AG09309 (cell line): ENCODE measurements around the gene CORO7.

Experiments
- DNase-seq: peaks from one replicate; pipeline ENCODE4 v3.0.0-alpha.2; 2010; ENCODE audit warnings: low read depth
- H3K4me3 ChIP-seq: 2 replicates; pipeline ENCODE4 v1.5.1; 2011; ENCODE audit warnings: mild to moderate bottlenecking, low read depth, low read length, moderate library complexity; ENCODE audit not compliant: control insufficient read depth
- TF ChIP-seq, protein P1 (sequence below): IDR thresholded peaks from 2 replicates; pipeline ENCODE4 v1.5.1; 2011; ENCODE audit warnings: mild to moderate bottlenecking, low read depth, low read length, inconsistent platforms; ENCODE audit not compliant: insufficient read depth, control insufficient read depth; ENCODE audit errors: missing control alignments

Gene CORO7

DNA sequence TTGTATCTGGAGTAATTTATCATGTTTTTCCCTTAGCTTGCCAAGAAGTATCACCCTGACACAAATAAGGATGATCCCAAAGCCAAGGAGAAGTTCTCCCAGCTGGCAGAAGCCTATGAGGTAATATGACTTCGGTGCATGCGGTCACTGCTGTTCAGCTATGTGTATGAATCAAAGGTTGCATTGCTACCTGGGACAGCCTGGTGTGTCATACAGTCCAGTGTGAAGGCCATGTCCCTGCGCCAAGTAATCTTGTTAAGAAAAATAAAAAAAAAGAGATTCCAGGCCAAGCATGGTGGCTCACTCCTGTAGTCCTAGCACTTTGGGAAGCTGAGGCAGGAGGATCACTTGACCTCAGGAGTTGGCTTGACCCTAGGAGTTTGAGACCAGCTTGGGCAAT is 21.0 kb upstream of the CORO7 start:
- TF ChIP-seq, protein P1, sequence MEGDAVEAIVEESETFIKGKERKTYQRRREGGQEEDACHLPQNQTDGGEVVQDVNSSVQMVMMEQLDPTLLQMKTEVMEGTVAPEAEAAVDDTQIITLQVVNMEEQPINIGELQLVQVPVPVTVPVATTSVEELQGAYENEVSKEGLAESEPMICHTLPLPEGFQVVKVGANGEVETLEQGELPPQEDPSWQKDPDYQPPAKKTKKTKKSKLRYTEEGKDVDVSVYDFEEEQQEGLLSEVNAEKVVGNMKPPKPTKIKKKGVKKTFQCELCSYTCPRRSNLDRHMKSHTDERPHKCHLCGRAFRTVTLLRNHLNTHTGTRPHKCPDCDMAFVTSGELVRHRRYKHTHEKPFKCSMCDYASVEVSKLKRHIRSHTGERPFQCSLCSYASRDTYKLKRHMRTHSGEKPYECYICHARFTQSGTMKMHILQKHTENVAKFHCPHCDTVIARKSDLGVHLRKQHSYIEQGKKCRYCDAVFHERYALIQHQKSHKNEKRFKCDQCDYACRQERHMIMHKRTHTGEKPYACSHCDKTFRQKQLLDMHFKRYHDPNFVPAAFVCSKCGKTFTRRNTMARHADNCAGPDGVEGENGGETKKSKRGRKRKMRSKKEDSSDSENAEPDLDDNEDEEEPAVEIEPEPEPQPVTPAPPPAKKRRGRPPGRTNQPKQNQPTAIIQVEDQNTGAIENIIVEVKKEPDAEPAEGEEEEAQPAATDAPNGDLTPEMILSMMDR = no peak
- H3K4me3 ChIP-seq = no peak overlapping the region
- no peak for DNase-seq

DNA sequence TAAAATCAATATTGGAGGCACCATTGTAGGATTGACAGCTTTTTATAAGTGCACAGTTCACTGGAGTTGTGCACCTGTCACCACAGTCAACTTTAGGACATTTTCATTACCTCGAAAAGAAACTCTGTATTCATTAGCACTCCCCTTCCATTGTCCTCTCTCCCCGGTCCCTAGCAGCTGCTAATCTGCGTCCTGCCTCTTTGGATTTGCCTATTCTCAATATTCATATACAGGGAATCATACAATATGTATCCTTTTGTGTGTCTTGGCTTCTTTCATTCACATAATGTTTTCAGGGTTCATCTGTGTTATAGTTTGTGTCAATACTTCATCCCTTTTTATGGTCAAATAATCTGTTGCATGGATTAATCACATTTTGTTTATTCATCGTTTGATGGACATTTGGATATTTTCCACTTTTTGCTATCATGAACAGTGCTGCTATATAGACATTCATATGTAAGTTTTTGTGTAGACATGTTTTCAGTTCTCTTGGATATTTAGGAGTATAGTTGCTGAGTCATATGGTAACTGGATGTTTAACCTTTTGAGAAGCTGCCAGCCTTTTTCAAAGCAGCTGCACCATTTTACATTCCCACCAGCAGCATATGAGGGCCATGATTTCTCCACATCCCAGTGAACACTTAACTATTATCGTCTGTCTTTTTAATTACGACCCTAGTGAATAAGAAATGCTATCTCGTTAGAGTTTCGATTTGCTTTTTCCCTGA is 19.1 kb upstream of the CORO7 start:
- H3K4me3 ChIP-seq = no peak overlapping the region
- DNase-seq = no peak
- TF ChIP-seq, protein P1 = no peak

DNA sequence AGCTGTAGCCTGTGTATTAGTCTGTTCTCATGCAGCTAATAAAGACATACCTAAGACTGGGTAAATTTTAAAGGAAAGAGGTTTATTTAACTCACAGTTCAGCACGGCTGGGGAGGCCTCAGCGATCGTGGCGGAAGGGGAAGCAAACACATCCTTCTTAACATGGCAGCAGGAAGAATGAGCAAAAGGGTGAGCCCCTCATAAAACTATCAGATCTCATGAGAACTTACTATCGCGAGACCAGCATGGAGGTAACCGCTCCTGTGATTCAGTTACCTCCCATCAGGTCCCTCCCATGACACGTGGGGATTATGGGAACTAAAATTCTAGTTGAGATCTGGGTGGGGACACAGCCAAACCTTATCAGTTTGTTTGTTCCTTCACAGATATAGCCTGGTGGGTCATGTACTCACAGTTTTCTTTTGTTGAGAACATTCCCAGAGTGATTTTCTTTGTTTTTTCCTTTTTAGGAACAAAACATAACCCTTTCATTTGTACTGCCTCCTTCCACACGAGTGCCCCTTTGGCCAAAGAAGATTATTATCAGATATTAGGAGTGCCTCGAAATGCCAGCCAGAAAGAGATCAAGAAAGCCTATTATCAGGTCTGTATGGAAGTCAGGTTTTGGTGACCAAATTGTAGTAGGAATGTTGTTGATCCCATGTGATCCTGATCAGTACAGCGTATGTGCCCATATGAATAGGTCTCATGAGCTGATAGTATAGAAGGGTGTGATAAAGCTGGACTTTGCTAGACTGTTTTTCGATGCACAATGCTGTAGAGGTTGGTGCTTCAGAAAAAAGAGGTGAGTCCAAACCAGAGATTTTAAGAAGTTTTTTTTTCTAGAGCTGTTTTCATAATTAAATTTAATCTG is 17.8 kb upstream of the CORO7 start:
- H3K4me3 ChIP-seq = no peak overlapping the region
- TF ChIP-seq, protein P1 = no peak
- no peak for DNase-seq

DNA sequence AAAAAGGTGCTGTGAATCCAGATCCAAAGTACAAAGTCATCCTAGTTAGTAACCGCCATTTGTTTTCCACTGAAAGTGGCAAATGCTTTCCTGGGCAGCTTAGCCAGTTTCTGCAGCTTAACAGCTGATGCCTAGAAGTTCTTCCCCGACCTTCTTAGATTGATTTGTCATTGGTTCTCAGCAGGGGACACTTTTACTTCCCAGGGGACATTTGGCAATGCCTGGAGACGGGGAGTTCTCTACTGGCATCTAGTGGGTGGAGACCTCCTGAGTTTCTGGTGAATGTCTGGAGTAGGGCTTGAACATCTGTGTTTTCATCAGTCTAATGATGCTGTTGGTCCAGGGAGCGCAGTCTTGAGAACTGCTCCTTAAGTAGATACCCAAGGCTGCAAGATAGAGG is 16.8 kb upstream of the CORO7 start:
- no peak for DNase-seq
- TF ChIP-seq, protein P1 = no peak
- no peak overlapping the region for H3K4me3 ChIP-seq

DNA sequence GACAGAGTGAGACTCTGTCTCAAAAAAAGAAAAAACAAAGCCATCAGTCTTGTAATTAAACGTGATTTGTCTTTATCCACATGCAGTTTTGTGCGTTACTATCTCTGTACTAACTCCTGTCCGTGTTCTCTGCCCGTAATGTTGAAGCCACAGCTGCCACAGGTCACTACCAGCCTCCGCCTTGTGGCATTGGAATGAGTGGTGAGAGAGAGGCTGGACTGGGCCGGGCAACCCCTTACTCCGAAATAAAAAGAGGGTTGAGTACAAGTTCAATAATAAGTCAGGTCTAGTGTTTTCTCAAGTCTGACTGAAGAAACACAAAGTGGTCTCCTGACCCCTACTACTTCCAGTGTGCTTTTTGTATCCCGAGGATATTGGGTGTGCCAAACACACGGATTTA is 14.6 kb upstream of the CORO7 start:
- no peak for DNase-seq
- no peak overlapping the region for H3K4me3 ChIP-seq
- TF ChIP-seq, protein P1 = no peak

DNA sequence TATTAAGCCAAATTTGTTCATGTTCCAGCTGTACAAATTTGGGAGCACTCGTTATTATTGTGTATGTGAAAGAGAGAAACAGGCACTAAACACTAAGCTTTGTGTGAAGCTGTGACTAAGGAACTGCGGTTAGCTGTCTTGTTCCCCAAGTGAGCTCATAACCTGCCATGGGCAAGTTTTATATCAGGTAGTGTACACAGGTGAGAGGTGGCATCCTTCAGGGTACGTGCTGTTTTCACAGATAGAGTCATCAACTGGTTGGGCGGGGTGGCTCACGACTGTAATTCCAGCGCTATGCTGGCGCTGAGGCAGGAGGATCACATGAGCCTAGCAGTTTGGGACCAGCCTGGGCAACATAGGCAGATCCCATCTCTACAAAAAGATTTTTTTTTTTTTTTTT is 12.1 kb upstream of the CORO7 start:
- no peak overlapping the region for H3K4me3 ChIP-seq
- TF ChIP-seq, protein P1 = no peak
- no peak for DNase-seq
